Keratinocyte (primary cell): Measurements from ENCODE around the gene GJA3. TPM values are rescaled to one million over a fixed set of nuclear protein-coding genes. Genes with fewer than 3 reads are reported as not detected.
A peak's percentile ranks its signal among the peaks of the same experiment; 100 is the strongest.

Experiments used
- DNase-seq: peaks from one replicate; pipeline ENCODE4 v3.0.0-alpha.2; 2011; ENCODE audit warnings: low read depth, missing footprints, low spot score
- FAIRE-seq: peaks from 2 replicates; lab custom pipeline; 2011; peaks lifted over from hg19 to GRCh38; lab: Jason Lieb, UNC
- H2AFZ ChIP-seq: 2 replicates; pipeline ENCODE4 v1.6.0; 2012; ENCODE audit warnings: low read length, control low read depth, inconsistent platforms; ENCODE audit not compliant: control insufficient read depth
- H3K27ac ChIP-seq: 2 replicates; pipeline ENCODE4 v1.5.1; 2011; ENCODE audit warnings: low read length; ENCODE audit not compliant: control insufficient read depth, insufficient read depth
- H3K27me3 ChIP-seq: 3 replicates; pipeline ENCODE4 v1.6.0; 2011; ENCODE audit warnings: low read length; ENCODE audit not compliant: control insufficient read depth, insufficient read depth; ENCODE audit errors: extremely low read depth
- H3K36me3 ChIP-seq, 2 experiments: 2 replicates in 1 of 2; 3 replicates in 1 of 2; pipeline ENCODE4 v1.5.1; 2011; ENCODE audit warnings: low read length in 2 of 2, mild to moderate bottlenecking in 1 of 2; ENCODE audit not compliant: control insufficient read depth in 2 of 2, insufficient read depth in 2 of 2; ENCODE audit errors: extremely low read depth in 1 of 2
- H3K4me1 ChIP-seq: 3 replicates; pipeline ENCODE4 v1.5.1; 2011; ENCODE audit warnings: low read length; ENCODE audit not compliant: control insufficient read depth, insufficient read depth; ENCODE audit errors: extremely low read depth
- H3K4me2 ChIP-seq: 3 replicates; pipeline ENCODE4 v1.6.0; 2011; ENCODE audit warnings: low read depth, low read length; ENCODE audit not compliant: control insufficient read depth, insufficient read depth; ENCODE audit errors: extremely low read depth
- H3K4me3 ChIP-seq, 3 experiments: fragments of 200-600 bp in 1 of 3; sonication (generic) in 1 of 3; 2 replicates in 2 of 3; 3 replicates in 1 of 3; pipeline ENCODE4 v1.5.1; 2011 to 2016; ENCODE audit warnings: low read length in 3 of 3, mild to moderate bottlenecking in 3 of 3, control low read depth in 2 of 3, inconsistent platforms in 1 of 3, low read depth in 1 of 3, mixed read lengths in 1 of 3, mixed run types in 1 of 3, moderate library complexity in 1 of 3; ENCODE audit not compliant: control insufficient read depth in 2 of 3, insufficient read depth in 2 of 3; ENCODE audit errors: extremely low read depth in 1 of 3
- H3K79me2 ChIP-seq: 2 replicates; pipeline ENCODE4 v1.6.0; 2012; ENCODE audit warnings: low read length; ENCODE audit not compliant: control insufficient read depth, insufficient read depth
- H3K9ac ChIP-seq: 3 replicates; pipeline ENCODE4 v1.6.0; 2011; ENCODE audit warnings: low read length; ENCODE audit not compliant: control insufficient read depth, insufficient read depth; ENCODE audit errors: extremely low read depth
- H3K9me1 ChIP-seq: 3 replicates; pipeline ENCODE4 v1.6.0; 2011; ENCODE audit warnings: low read length; ENCODE audit not compliant: control insufficient read depth, insufficient read depth; ENCODE audit errors: extremely low read depth
- H3K9me3 ChIP-seq: 2 replicates; pipeline ENCODE4 v1.5.1; 2012; ENCODE audit warnings: low read depth, low read length; ENCODE audit not compliant: control insufficient read depth
- H4K20me1 ChIP-seq: 3 replicates; pipeline ENCODE4 v1.6.0; 2011; ENCODE audit warnings: low read length; ENCODE audit not compliant: control insufficient read depth, insufficient read depth; ENCODE audit errors: extremely low read depth
- EZH2 ChIP-seq: IDR thresholded peaks from one replicate; pipeline ENCODE4 v1.6.1; 2012; ENCODE audit warnings: inconsistent platforms, mild to moderate bottlenecking, low read length, moderate library complexity
- dilution Hi-C: fragments of 300-500 bp; cut with MboI; formaldehyde crosslinking; loops from one replicate; pipeline ENCODE4 v1.7.0; 2020; ENCODE audit warnings: low sequenced_read_pairs; ENCODE audit not compliant: extremely low pct_ligation_motif_present
- polyA plus RNA-seq, 5 experiments: library from polyadenylated mRNA; depleted of rRNA in 3 of 5; stranded (reverse) in 3 of 5; stranded (forward) in 1 of 5; unstranded in 1 of 5; fragments of >200 nt; gene quantifications; 1 replicate in 1 of 5; 2 replicates in 3 of 5; 3 replicates in 1 of 5; pipeline versions ENCODE4 v1.2.1 to v1.2.3, GENCODE V29; 2011 to 2012; ENCODE audit warnings: missing spikeins in 2 of 5, low read depth in 1 of 5, low replicate concordance in 1 of 5
- TF ChIP-seq, protein P1 (sequence below), 3 experiments: IDR thresholded peaks in 1 of 3; conservative IDR thresholded peaks in 1 of 3; optimal IDR thresholded peaks in 1 of 3; 2 replicates in 2 of 3; 3 replicates in 1 of 3; pipeline versions ENCODE3 to v1.5.1; 2011; ENCODE audit warnings: low read length in 3 of 3, mild to moderate bottlenecking in 3 of 3, moderate library complexity in 2 of 3, control low read depth in 1 of 3, inconsistent platforms in 1 of 3; ENCODE audit not compliant: insufficient read depth in 2 of 3; ENCODE audit errors: extremely low read depth in 1 of 3

Gene GJA3
- polyA plus RNA-seq, 1 donor (not counting 4 experiments of a cell fraction or from before 2014, with no cell fraction given) = 0.09 TPM

DNA sequence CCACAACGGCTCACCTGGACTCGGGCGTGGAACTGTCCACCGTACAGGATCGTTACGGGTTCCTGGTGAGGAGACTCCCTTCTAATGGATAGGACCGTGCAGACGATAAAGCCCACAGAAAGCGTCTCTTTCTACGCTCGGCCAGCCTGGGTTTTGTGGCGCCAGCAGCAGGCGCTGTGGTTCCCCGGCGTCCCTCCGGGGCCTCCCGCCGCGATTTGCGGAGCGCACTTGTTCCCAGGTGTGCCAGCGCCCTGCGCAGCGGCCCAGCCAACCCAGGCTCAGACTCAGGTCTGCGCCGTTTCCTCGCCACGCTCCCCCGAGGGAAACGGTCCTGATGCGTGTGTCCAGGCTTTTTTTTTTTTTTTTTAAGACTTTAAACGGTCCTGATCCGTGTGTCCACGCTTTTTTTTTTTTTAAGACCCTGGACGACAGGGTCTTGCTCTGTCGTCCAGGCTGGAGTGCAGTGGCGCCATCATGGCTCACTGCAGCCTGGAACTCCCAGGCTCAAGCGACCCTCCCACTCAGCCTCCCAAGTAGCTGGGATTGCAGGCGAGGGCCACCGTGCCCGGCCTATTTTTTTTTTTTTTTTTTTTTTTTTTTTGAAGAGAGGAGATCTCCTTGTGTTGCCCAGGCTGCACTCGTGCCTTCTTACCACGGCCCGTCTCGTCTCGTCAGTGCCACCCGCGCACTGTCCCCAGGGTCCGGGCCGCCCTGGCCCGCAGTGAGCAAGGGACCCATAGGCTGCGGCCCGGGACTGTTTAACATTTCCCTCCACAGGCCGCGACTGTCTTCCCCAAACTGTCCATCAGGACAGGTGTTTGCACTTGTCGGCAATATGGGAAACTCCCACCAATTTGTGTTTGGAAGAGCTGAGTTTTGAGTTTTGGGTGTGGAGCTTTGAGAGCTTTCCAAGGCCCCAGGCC, 23.8 kb downstream of the GJA3 start:
- dilution Hi-C loops = no loop called here
- Histone ChIP-seq H3K4me3 (peak overlapping the region in 2 of 3 experiments; percentile 25 to 26), H3K79me2 (no peaks in the 10 kb centered on the region), H3K36me3 (no peaks in the 10 kb centered on the region), H2AFZ (peak overlapping the region; percentile 59), H3K9me1 (no peaks in the 10 kb centered on the region), H3K4me1 (peaks cover 4% of the 10 kb centered on the region), H3K9me3 (no peaks in the 10 kb centered on the region), H3K27me3 (peaks cover 44% of the 10 kb centered on the region), H4K20me1 (no peaks in the 10 kb centered on the region), H3K9ac (no peak overlapping the region), H3K4me2 (peak overlapping the region; percentile 76), H3K27ac (no peak overlapping the region)
- no peak for DNase-seq
- TF ChIP-seq, protein P1, sequence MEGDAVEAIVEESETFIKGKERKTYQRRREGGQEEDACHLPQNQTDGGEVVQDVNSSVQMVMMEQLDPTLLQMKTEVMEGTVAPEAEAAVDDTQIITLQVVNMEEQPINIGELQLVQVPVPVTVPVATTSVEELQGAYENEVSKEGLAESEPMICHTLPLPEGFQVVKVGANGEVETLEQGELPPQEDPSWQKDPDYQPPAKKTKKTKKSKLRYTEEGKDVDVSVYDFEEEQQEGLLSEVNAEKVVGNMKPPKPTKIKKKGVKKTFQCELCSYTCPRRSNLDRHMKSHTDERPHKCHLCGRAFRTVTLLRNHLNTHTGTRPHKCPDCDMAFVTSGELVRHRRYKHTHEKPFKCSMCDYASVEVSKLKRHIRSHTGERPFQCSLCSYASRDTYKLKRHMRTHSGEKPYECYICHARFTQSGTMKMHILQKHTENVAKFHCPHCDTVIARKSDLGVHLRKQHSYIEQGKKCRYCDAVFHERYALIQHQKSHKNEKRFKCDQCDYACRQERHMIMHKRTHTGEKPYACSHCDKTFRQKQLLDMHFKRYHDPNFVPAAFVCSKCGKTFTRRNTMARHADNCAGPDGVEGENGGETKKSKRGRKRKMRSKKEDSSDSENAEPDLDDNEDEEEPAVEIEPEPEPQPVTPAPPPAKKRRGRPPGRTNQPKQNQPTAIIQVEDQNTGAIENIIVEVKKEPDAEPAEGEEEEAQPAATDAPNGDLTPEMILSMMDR (optimal IDR thresholded peaks at IDR 0.05 in 1 of 3, IDR thresholded peaks at IDR 0.05 in 1 of 3, conservative IDR thresholded peaks at IDR 0.05 in 1 of 3; ENCODE audit: extremely low read depth in 1 of 3, insufficient read depth in 2 of 3, low read length in 3 of 3) = peak; percentile 57 to 86 (median 77)
- peak; percentile 72 for TF ChIP-seq EZH2
- FAIRE-seq = no peak

- H3K79me2 ChIP-seq = no peaks in the 10 kb centered on the region
- no peak overlapping the region for H3K9ac ChIP-seq
- H3K9me1 ChIP-seq = no peaks in the 10 kb centered on the region
- H2AFZ ChIP-seq = no peak overlapping the region
- H3K36me3 ChIP-seq = no peaks in the 10 kb centered on the region
- no peak overlapping the region for H3K27ac ChIP-seq
- no peak overlapping the region for H3K4me3 ChIP-seq
- peaks cover 4% of the 10 kb centered on the region for H3K4me1 ChIP-seq
- H3K27me3 ChIP-seq = peaks cover 26% of the 10 kb centered on the region
- dilution Hi-C loops = no loop called here
- H4K20me1 ChIP-seq = no peaks in the 10 kb centered on the region
- no peaks in the 10 kb centered on the region for H3K9me3 ChIP-seq
- no peak overlapping the region for H3K4me2 ChIP-seq
- TF ChIP-seq, protein P1 (optimal IDR thresholded peaks at IDR 0.05 in 1 of 3, IDR thresholded peaks at IDR 0.05 in 1 of 3, conservative IDR thresholded peaks at IDR 0.05 in 1 of 3; ENCODE audit: extremely low read depth in 1 of 3, insufficient read depth in 2 of 3, low read length in 3 of 3) = no peak
- TF ChIP-seq EZH2 = no peak
- DNase-seq (no peak), FAIRE-seq (no peak)
These were observed 26.1 kb downstream of the GJA3 start for GRCh38 chr13:20134732-20135131.
